ENCODE data around the gene SNIP1. TPM values are rescaled to one million over a fixed set of nuclear protein-coding genes. Genes with fewer than 3 reads are reported as not detected.

Gene SNIP1
- total and polyA plus RNA-seq, 2 of the 8 experiments (the other 6 are each of a cell fraction or from before 2014, with no cell fraction given): 3.7 to 15.7 TPM

DNA sequence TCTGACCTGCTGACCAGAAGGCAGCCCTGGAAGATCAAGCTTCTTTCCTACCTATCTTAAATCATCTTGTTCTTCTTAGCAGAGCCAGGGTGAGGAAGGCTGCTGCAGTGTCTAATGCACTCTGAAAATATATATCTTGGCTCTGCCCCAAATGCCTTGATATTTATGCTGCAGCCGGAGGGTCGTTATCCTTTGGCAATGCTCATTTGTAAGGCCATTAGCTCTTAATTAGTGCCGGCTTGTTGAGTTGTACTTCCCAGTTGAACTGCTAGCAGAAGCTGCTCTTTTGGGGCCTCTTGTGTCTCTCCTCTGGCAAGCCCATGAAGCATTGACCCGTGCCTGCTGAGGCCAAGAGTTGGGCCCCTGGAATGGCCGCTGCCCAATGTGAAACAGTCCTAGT is 45.8 kb upstream of the SNIP1 start (continued):
- no peak for TF ChIP-seq BCL11A (IDR thresholded peaks at IDR 0.05; ENCODE audit: low read depth in 2 of 2, low read length in 2 of 2)
- no peak for TF ChIP-seq POLR2AphosphoS5 (IDR thresholded peaks at IDR 0.05; ENCODE audit: low read depth, low read length)
- no peak for TF ChIP-seq YY1 (IDR thresholded peaks at IDR 0.05; ENCODE audit: low read depth, low read length)
- no peak for TF ChIP-seq EP300 (IDR thresholded peaks at IDR 0.05; ENCODE audit: borderline replicate concordance in 1 of 2, low read depth in 2 of 2, low read length in 2 of 2)
- TF ChIP-seq SP2 (IDR thresholded peaks at IDR 0.05; ENCODE audit: low read length): no peak
- TF ChIP-seq, protein P1, sequence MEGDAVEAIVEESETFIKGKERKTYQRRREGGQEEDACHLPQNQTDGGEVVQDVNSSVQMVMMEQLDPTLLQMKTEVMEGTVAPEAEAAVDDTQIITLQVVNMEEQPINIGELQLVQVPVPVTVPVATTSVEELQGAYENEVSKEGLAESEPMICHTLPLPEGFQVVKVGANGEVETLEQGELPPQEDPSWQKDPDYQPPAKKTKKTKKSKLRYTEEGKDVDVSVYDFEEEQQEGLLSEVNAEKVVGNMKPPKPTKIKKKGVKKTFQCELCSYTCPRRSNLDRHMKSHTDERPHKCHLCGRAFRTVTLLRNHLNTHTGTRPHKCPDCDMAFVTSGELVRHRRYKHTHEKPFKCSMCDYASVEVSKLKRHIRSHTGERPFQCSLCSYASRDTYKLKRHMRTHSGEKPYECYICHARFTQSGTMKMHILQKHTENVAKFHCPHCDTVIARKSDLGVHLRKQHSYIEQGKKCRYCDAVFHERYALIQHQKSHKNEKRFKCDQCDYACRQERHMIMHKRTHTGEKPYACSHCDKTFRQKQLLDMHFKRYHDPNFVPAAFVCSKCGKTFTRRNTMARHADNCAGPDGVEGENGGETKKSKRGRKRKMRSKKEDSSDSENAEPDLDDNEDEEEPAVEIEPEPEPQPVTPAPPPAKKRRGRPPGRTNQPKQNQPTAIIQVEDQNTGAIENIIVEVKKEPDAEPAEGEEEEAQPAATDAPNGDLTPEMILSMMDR (IDR thresholded peaks at IDR 0.05; ENCODE audit: control extremely low read depth in 1 of 3, insufficient read depth in 1 of 3, low read depth in 1 of 3, low read length in 3 of 3): no peak
- no peak for TF ChIP-seq KDM4A (IDR thresholded peaks at IDR 0.05; ENCODE audit: low read depth, low read length, severe bottlenecking)
